Neuronal stem cell (in vitro differentiated cells): Measurements from ENCODE around the gene CDC25B.

Experiments
- DNase-seq: peaks from one replicate; pipeline ENCODE4 v3.0.0-alpha.2; 2013; ENCODE audit warnings: low spot score
- H2AFZ ChIP-seq: one replicate; pipeline ENCODE4 v1.6.1; 2013; ENCODE audit warnings: mild to moderate bottlenecking, low read length, inconsistent platforms
- H2AK5ac ChIP-seq: 2 replicates; pipeline ENCODE4 v1.6.1; 2013; ENCODE audit warnings: low read depth, mild to moderate bottlenecking, inconsistent platforms, low read length, moderate library complexity, mixed read lengths
- H2BK120ac ChIP-seq: 2 replicates; pipeline ENCODE4 v1.6.1; 2013; ENCODE audit warnings: low read depth, mild to moderate bottlenecking, inconsistent platforms, low read length, moderate library complexity, mixed read lengths
- H2BK12ac ChIP-seq: one replicate; pipeline ENCODE4 v1.6.1; 2013; ENCODE audit warnings: low read length, inconsistent platforms
- H2BK15ac ChIP-seq: 2 replicates; pipeline ENCODE4 v1.6.1; 2013; ENCODE audit warnings: mild to moderate bottlenecking, low read length, inconsistent platforms, mixed read lengths
- H2BK5ac ChIP-seq: one replicate; pipeline ENCODE4 v1.6.1; 2013; ENCODE audit warnings: inconsistent platforms, mild to moderate bottlenecking, low read length, moderate library complexity
- H3K14ac ChIP-seq: one replicate; pipeline ENCODE4 v1.6.1; 2013; ENCODE audit warnings: low read length, inconsistent platforms
- H3K18ac ChIP-seq: 2 replicates; pipeline ENCODE4 v1.6.1; 2013; ENCODE audit warnings: low read length, inconsistent platforms
- H3K23ac ChIP-seq: 2 replicates; pipeline ENCODE4 v1.6.1; 2013; ENCODE audit warnings: low read depth, mild to moderate bottlenecking, mixed read lengths, low read length, inconsistent platforms; ENCODE audit not compliant: poor library complexity
- H3K27ac ChIP-seq: replicated peaks from 3 replicates; pipeline ENCODE4 v1.5.1; 2013; ENCODE audit warnings: low read length, inconsistent platforms
- H3K27me3 ChIP-seq, 3 experiments: 2 replicates each; pipeline ENCODE4 v1.6.1; 2013; ENCODE audit warnings: low read length in 3 of 3, mild to moderate bottlenecking in 2 of 3, inconsistent platforms in 1 of 3, low read depth in 1 of 3, mixed read lengths in 1 of 3, moderate library complexity in 1 of 3; ENCODE audit not compliant: control insufficient read depth in 3 of 3, insufficient read depth in 3 of 3
- H3K36me3 ChIP-seq, 2 donors: replicated peaks in 1 of 2; 2 replicates each; pipeline ENCODE4 v1.6.1; 2013; ENCODE audit warnings: low read length in 2 of 2; ENCODE audit not compliant: control insufficient read depth in 2 of 2, insufficient read depth in 2 of 2
- H3K4ac ChIP-seq: 2 replicates; pipeline ENCODE4 v1.6.1; 2013; ENCODE audit warnings: inconsistent platforms, mild to moderate bottlenecking, low read length, moderate library complexity
- H3K4me1 ChIP-seq, 2 donors: 1 replicate in 1 of 2; 2 replicates in 1 of 2; pipeline ENCODE4 v1.6.1; 2013; ENCODE audit warnings: low read length in 2 of 2, low read depth in 1 of 2; ENCODE audit not compliant: control insufficient read depth in 2 of 2, insufficient read depth in 1 of 2
- H3K4me2 ChIP-seq: one replicate; pipeline ENCODE4 v1.6.1; 2013; ENCODE audit warnings: mild to moderate bottlenecking, low read length, inconsistent platforms; ENCODE audit not compliant: insufficient read depth, poor library complexity, severe bottlenecking
- H3K4me3 ChIP-seq, 2 donors: 2 replicates each; pipeline ENCODE4 v1.5.1; 2013; ENCODE audit warnings: low read length in 2 of 2, mild to moderate bottlenecking in 2 of 2, inconsistent platforms in 1 of 2, moderate library complexity in 1 of 2
- H3K79me1 ChIP-seq: one replicate; pipeline ENCODE4 v1.6.1; 2013; ENCODE audit warnings: low read depth, mild to moderate bottlenecking, inconsistent platforms, low read length, moderate library complexity
- H3K9ac ChIP-seq: one replicate; pipeline ENCODE4 v1.6.1; 2013; ENCODE audit warnings: mild to moderate bottlenecking, low read depth, low read length, inconsistent platforms; ENCODE audit not compliant: poor library complexity
- H3K9me3 ChIP-seq, 2 donors: replicated peaks in 1 of 2; 2 replicates each; pipeline versions ENCODE3 to v1.6.1; 2013; ENCODE audit warnings: low read length in 2 of 2, mild to moderate bottlenecking in 2 of 2, inconsistent platforms in 1 of 2, low read depth in 1 of 2, mixed read lengths in 1 of 2, moderate library complexity in 1 of 2; ENCODE audit not compliant: control insufficient read depth in 2 of 2, insufficient read depth in 1 of 2
- H4K8ac ChIP-seq: one replicate; pipeline ENCODE4 v1.6.1; 2013; ENCODE audit warnings: low read depth, mild to moderate bottlenecking, inconsistent platforms, low read length, moderate library complexity
- H4K91ac ChIP-seq: one replicate; pipeline ENCODE4 v1.6.1; 2013; ENCODE audit warnings: low read length, low read depth, mild to moderate bottlenecking, inconsistent platforms; ENCODE audit not compliant: poor library complexity
- WGBS, 2 donors: extraction: QIAGEN DNeasy Blood & Tissue Kit; methylation state at CpG; one replicate each; pipeline ENCODE4 v1.1.7; 2013; ENCODE audit warnings: missing lambda C conversion rate in 2 of 2, mixed read lengths in 1 of 2; ENCODE audit not compliant: insufficient read length in 2 of 2, insufficient replicate concordance in 1 of 2; ENCODE audit errors: extremely low coverage in 2 of 2; 5-methylcytosine and 5-hydroxymethylcytosine counted together

Gene CDC25B

GRCh38 chr20:3808544-3808943 is 12.4 kb downstream of the CDC25B start:
- H3K4ac ChIP-seq: no peak overlapping the region
- no peaks in the 10 kb centered on the region for H3K9me3 ChIP-seq
- H2BK12ac ChIP-seq: no peak overlapping the region
- H3K27ac ChIP-seq: no peak overlapping the region
- H3K27me3 ChIP-seq: no peaks in the 10 kb centered on the region
- no peak overlapping the region for H3K14ac ChIP-seq
- H3K4me3 ChIP-seq: no peak overlapping the region
- H2AFZ ChIP-seq: no peak overlapping the region
- no peak overlapping the region for H2BK15ac ChIP-seq
- no peak overlapping the region for H2AK5ac ChIP-seq
- H3K18ac ChIP-seq: no peak overlapping the region
- no peak for DNase-seq
- no peak overlapping the region for H2BK120ac ChIP-seq
- no CpG with 5 or more reads among the region's 3 CpGs for WGBS, 2 donors
- H2BK5ac ChIP-seq: no peak overlapping the region
- H3K4me2 ChIP-seq: no peak overlapping the region
- H3K23ac ChIP-seq: no peak overlapping the region
- no peak overlapping the region for H4K91ac ChIP-seq
- H3K36me3 ChIP-seq: peaks cover 10 to 26% of the 10 kb centered on the region in 2 donors
- peaks cover 2 to 6% of the 10 kb centered on the region in 2 donors for H3K4me1 ChIP-seq
- no peaks in the 10 kb centered on the region for H3K79me1 ChIP-seq
- H4K8ac ChIP-seq: no peak overlapping the region
- no peak overlapping the region for H3K9ac ChIP-seq

GRCh38 chr20:3811467-3812258 is 15.6 kb downstream of the CDC25B start:
- Histone ChIP-seq H3K4me1 (peaks cover 7 to 11% of the 10 kb centered on the region in 2 donors), H2BK15ac (peak overlapping the region; percentile 69), H3K27me3 (no peaks in the 10 kb centered on the region), H3K9ac (peak overlapping the region; percentile 51), H3K4me2 (no peak overlapping the region), H3K4me3 (peak overlapping the region in 1 of 2 donors; percentile 5), H3K27ac (no peak overlapping the region), H2BK5ac (no peak overlapping the region), H2BK12ac (no peak overlapping the region), H4K91ac (no peak overlapping the region), H3K9me3 (no peaks in the 10 kb centered on the region), H2AFZ (peak overlapping the region; percentile 84), H2BK120ac (no peak overlapping the region), H3K36me3 (no peaks in the 10 kb centered on the region), H3K18ac (peak overlapping the region; percentile 51), H3K14ac (no peak overlapping the region), H3K4ac (no peak overlapping the region), H2AK5ac (no peak overlapping the region), H4K8ac (no peak overlapping the region), H3K79me1 (no peaks in the 10 kb centered on the region), H3K23ac (no peak overlapping the region)
- WGBS, 2 donors: no CpG with 5 or more reads among the region's 20 CpGs
- no peak for DNase-seq

- H3K4me2 ChIP-seq: no peak overlapping the region
- H3K9me3 ChIP-seq: no peaks in the 10 kb centered on the region
- no peak overlapping the region for H4K8ac ChIP-seq
- H3K4me1 ChIP-seq: peaks cover 7 to 11% of the 10 kb centered on the region in 2 donors
- no peak overlapping the region for H2BK12ac ChIP-seq
- no CpG with 5 or more reads among the region's 9 CpGs for WGBS, 2 donors
- no peak overlapping the region for H3K27ac ChIP-seq
- H3K9ac ChIP-seq: no peak overlapping the region
- no peak overlapping the region for H2BK5ac ChIP-seq
- no peaks in the 10 kb centered on the region for H3K79me1 ChIP-seq
- H2AK5ac ChIP-seq: no peak overlapping the region
- no peak overlapping the region for H3K23ac ChIP-seq
- H3K27me3 ChIP-seq: no peaks in the 10 kb centered on the region
- H3K18ac ChIP-seq: no peak overlapping the region
- no peak overlapping the region for H4K91ac ChIP-seq
- H3K4ac ChIP-seq: no peak overlapping the region
- DNase-seq: no peak
- H2AFZ ChIP-seq: peak overlapping the region; percentile 84
- H2BK120ac ChIP-seq: no peak overlapping the region
- H2BK15ac ChIP-seq: no peak overlapping the region
- H3K14ac ChIP-seq: no peak overlapping the region
- no peak overlapping the region for H3K4me3 ChIP-seq
- H3K36me3 ChIP-seq: no peaks in the 10 kb centered on the region
Measured at GRCh38 chr20:3812259-3812681, 16.2 kb downstream of the CDC25B start.

- no peak for DNase-seq
- Histone ChIP-seq H3K79me1 (no peaks in the 10 kb centered on the region), H2BK5ac (no peak overlapping the region), H2AK5ac (no peak overlapping the region), H3K9ac (no peak overlapping the region), H3K4me2 (no peak overlapping the region), H2BK15ac (no peak overlapping the region), H2AFZ (no peak overlapping the region), H2BK120ac (no peak overlapping the region), H3K27me3 (no peaks in the 10 kb centered on the region), H3K23ac (no peak overlapping the region), H3K9me3 (no peaks in the 10 kb centered on the region), H3K18ac (no peak overlapping the region), H3K27ac (no peak overlapping the region), H4K8ac (no peak overlapping the region), H3K4me1 (peaks cover 4 to 11% of the 10 kb centered on the region in 2 donors), H3K14ac (no peak overlapping the region), H2BK12ac (no peak overlapping the region), H4K91ac (no peak overlapping the region), H3K4ac (no peak overlapping the region), H3K36me3 (no peaks in the 10 kb centered on the region), H3K4me3 (no peak overlapping the region)
- WGBS, 2 donors: no CpG with 5 or more reads among the region's 8 CpGs
Measured at GRCh38 chr20:3812975-3813847, 17.1 kb downstream of the CDC25B start.
